NK-92 treated with Interleukin-12 subunit alpha and Interleukin-12 subunit beta, amount 100 ng/mL, for 24 hours (cell line): ENCODE results near the gene DHX58.
A peak's percentile ranks its signal among the peaks of the same experiment; 100 is the strongest.
"Not testable (repeated sequence)": the region's sequence is repeated elsewhere in the genome, so short reads cannot be mapped to it uniquely, and the experiment has no call there.

Experiments used
- DNase-seq: peaks from one replicate; lab custom pipeline; 2025; lab: John Stamatoyannopoulos, UW

DHX58 gene

DNA sequence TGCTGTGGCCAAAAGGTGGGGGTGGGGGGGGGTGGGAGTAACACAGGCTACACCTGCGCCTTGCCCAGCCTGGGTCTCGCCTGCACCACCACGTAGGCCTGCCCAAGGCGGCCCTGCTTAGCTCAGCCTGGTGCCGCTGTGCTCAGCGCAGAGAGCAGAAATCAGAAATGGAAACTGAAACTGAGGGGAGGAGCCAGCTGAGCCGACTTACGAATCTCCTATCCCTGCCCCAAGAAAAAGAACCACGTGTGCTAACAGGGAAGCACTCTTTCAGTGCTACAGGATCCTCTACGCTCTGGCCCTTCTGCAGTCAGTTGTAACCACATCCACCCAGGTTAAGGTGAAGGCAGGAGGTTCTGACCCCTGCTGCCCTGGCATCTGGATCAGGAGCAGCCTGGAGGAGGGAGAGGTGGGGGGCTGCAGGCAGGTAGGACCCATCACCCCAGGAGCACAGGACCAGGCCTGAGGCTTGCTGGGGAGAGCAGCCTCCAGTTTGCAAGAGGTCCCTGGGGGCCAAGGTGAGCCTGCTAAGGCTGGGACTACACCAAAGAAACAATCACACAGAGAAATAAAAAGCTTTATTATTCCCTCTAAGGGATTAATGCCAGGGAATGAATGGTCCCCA is at the start of gene DHX58:
TSS of gene DHX58 (minus strand) at position 163 of the 625 bp plus-strand sequence. CDS start 822 bp downstream, outside the sequence.
- DNase-seq, result peak; percentile 58

- no peak for DNase-seq
Measured at GRCh38 chr17:42160531-42160910, 48.0 kb upstream of the DHX58 start.

GRCh38 chr17:42159796-42160530 is 47.4 kb upstream of the DHX58 start:
- no peak for DNase-seq

GRCh38 chr17:42155614-42156045 is 43.1 kb upstream of the DHX58 start:
- no peak for DNase-seq

DNA sequence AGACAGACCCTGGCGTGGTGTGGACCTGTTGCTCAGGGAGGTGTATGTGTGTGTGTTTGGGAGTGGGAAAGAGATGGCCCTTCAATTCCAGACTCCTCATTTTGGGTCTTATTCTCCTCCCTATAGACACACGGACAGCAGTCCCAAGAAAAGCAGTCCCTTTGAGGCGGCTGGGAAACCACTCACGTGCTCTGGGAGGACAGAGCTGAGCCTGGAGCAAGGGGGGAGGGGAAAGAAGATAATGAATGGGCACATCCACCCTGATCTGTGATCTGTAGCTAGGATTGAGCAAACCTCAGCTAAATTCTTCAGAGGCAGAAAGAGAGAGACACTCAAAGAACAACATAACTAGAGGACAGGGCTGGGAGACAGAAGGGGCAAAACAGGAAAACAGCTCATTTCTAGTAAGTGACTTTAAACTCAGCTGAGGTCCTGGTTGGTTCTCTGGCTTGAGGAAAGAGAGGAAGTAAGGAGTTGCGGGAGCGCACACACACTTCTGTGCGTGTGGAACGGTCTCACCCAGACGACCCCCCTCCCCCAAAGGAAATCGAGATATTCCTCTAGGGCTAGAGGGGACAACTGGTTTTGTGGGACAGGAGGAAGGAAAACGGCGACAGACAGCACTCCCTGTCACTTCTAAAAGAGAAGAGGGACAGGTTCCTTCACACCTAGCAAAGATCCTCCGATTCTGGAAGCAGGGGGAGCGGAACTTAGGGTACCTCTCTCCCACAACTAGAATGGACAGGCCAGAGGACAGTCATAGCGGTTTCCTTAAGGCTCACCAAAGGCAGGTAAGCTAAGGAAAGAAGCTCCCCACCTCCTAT is 41.6 kb upstream of the DHX58 start:
- no peak for DNase-seq

GRCh38 chr17:42146911-42147607 is 34.5 kb upstream of the DHX58 start:
- DNase-seq, result no peak

DNA sequence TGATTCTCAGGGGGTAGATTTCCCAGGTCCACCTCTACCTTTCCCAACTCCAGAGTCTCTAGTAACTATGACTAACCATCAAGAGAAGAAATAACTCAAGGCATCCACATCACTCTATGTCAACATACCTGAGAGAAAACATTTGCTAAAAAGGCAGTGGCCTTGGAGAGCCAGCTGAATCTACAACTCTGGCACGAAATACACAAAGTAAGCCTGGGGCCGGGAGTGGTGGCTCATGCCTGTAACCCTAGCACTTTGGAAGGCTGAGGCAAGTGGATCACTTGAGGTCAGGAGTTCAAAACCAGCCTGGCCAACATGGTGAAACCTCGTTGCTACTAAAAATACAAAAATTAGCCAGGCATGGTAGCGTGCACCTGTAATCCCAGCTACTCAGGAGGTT is 30.6 kb upstream of the DHX58 start:
- not testable (repeated sequence) for DNase-seq

GRCh38 chr17:42142371-42142896 is 29.9 kb upstream of the DHX58 start:
- DNase-seq, result no peak

- DNase-seq, result no peak
Measured at GRCh38 chr17:42141382-42141781, 28.9 kb upstream of the DHX58 start.

GRCh38 chr17:42140690-42141089 is 28.2 kb upstream of the DHX58 start:
- not testable (repeated sequence) for DNase-seq

GRCh38 chr17:42138749-42139492 is 26.4 kb upstream of the DHX58 start:
- DNase-seq, result no peak

GRCh38 chr17:42136654-42137051 is 24.1 kb upstream of the DHX58 start:
- DNase-seq, result no peak

DNA sequence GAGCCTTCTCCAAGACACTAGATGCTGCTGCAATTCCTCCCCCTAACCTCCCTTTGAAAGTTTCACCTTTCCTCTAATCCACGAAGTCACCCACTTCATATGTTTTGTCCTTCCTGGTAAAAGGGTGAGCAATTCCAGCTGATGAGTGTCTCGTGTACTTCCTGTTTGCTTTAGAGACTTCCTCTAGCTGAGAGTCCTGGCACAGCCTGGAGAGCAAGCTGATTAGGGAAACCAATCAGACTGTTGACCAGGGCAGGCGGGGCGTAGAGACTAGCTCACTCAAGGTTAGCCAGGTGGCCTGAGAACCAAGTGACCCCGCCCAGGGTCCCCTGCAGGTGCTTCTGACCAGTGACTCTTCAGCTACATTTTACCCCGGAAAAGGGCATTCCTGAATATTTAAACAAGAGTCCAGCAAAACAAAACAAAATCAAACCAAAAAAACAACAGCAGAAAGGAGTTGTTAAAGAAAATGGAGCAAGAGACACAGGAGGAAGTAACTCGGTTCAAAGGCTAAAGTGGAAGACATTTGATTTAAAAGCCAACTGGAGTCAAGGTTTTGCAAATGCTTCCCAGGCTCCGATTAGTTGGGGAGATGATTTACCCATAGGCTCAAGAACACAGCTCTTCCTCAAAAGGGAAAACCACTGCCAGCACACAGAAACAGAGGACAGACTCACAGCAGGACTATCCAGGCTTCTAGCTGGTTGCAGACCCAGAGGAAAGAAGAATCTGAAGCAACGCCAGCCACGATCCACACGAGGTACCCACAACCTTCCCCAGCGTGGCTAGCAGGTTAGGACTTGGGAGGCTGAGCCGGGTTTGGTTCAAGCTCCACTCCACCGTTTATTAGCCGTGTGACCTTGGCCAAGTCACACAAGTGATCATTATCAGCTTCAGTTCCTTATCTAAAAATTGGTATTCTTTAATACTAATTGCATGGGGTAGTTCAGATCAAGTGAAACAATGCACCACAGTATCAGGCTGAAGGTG is 23.4 kb upstream of the DHX58 start:
- DNase-seq, result no peak

GRCh38 chr17:42135151-42135550 is 22.6 kb upstream of the DHX58 start:
- DNase-seq, result no peak

- no peak for DNase-seq
Measured at GRCh38 chr17:42133461-42134041, 21.0 kb upstream of the DHX58 start.

- no peak for DNase-seq
Measured at GRCh38 chr17:42132941-42133340, 20.4 kb upstream of the DHX58 start.

DNA sequence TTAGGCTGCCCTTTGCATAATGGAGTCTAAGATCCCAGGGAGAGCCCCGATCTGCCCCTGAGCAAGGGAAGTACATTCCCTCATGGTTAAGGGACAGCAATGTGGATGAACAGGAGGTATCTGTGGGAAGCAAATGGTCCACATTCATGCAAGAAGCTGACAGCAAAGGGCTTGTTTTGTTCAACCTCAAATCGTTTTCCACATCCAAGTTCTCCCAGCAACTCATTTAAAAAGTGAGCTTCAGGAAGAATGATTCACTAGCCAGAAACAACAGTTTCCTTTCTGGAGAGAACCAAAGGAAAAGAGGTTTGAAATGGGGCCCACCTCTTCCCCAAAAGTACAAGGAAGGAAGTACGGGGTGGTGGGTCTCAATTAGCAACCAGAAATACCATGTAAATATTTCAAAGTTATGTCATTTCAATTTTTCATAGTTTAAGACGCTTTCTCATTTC is 19.5 kb upstream of the DHX58 start:
- DNase-seq, result no peak

GRCh38 chr17:42131232-42131631 is 18.7 kb upstream of the DHX58 start:
- no peak for DNase-seq

DNA sequence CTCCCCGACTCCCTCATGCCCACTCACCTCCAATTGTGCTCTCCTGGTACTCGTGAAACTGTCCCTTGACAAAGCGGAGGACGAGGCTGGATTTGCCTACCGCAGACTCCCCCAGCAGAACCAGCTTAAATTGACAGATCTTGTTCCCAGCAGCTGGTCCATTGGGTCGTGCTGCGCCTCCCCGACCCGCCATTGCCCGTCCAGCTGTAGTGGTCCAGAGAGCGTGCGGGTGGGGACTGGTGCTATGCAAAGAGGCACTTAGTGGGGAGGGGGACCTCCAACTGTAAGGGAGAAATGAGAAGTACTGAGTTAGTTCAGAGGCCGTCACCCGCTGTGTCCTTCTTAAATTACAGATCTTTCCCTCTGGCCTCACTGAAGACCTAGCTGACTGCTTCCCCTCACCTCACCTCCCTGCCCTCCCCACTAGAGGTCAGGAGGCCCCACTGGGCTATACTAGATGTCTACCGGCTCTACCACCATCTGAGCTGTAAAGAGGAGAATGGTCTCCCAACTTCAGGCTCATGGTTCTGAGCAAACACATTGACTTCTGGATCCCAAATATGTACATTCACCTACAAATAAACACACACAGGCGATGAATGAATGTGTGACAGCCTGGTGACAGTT is 17.9 kb upstream of the DHX58 start:
- DNase-seq, result no peak
